Lower lobe of right lung (tissue), 2 donors: ENCODE data around the gene MAGEF1. TPM values are rescaled to one million over a fixed set of nuclear protein-coding genes. Genes with fewer than 3 reads are reported as not detected.
"Not testable (repeated sequence)": the region's sequence is repeated elsewhere in the genome, so short reads cannot be mapped to it uniquely, and the experiment has no call there.

Experiments used
- ATAC-seq, 2 donors: fragments of 200-7000 bp; cut with Tn5 transposase; one replicate each; pipeline ENCODE4 v1.9.1; 2020 to 2022; ENCODE audit warnings: mild to moderate bottlenecking in 2 of 2, moderate library complexity in 2 of 2
- DNase-seq: peaks from one replicate; pipeline ENCODE4 v3.0.0-alpha.2; 2020
- H3K27ac ChIP-seq: fragments of 200-600 bp; one replicate; pipeline ENCODE4 v1.8.0; 2022
- H3K27me3 ChIP-seq: fragments of 200-600 bp; one replicate; pipeline ENCODE4 v1.8.0; 2022; ENCODE audit warnings: low read depth
- H3K36me3 ChIP-seq: fragments of 200-600 bp; one replicate; pipeline ENCODE4 v1.8.0; 2022; ENCODE audit warnings: mild to moderate bottlenecking
- H3K4me1 ChIP-seq: fragments of 200-600 bp; one replicate; pipeline ENCODE4 v1.8.0; 2022
- H3K4me3 ChIP-seq: fragments of 200-600 bp; one replicate; pipeline ENCODE4 v1.8.0; 2022; ENCODE audit warnings: mild to moderate bottlenecking
- H3K9me3 ChIP-seq: fragments of 200-600 bp; one replicate; pipeline ENCODE4 v1.8.0; 2022
- intact Hi-C: fragments of 100-400 bp; cut with DNase I; formaldehyde crosslinking; loops from one replicate; pipeline ENCODE4 v1.11.0; 2022
- total RNA-seq: library from RNA; stranded (reverse); fragmentation: NEBNext Ultra II Directional; extraction: Animal tissue kit (Norgen Biotek cat#: 25700); gene quantifications from one replicate; pipeline ENCODE4 v1.2.1, GENCODE V29; 2021
- TF ChIP-seq, protein P1 (sequence below): fragments of 200-600 bp; IDR thresholded peaks from one replicate; pipeline ENCODE4 v1.8.0; 2022; ENCODE audit warnings: antibody characterized with exemption, mild to moderate bottlenecking
- donor health status: DM: no; HTN: yes; CAD: no; lungs with severe emphysema.

Gene MAGEF1
- total RNA-seq, 1 donor from 2014 or later, result 23.5 TPM

DNA sequence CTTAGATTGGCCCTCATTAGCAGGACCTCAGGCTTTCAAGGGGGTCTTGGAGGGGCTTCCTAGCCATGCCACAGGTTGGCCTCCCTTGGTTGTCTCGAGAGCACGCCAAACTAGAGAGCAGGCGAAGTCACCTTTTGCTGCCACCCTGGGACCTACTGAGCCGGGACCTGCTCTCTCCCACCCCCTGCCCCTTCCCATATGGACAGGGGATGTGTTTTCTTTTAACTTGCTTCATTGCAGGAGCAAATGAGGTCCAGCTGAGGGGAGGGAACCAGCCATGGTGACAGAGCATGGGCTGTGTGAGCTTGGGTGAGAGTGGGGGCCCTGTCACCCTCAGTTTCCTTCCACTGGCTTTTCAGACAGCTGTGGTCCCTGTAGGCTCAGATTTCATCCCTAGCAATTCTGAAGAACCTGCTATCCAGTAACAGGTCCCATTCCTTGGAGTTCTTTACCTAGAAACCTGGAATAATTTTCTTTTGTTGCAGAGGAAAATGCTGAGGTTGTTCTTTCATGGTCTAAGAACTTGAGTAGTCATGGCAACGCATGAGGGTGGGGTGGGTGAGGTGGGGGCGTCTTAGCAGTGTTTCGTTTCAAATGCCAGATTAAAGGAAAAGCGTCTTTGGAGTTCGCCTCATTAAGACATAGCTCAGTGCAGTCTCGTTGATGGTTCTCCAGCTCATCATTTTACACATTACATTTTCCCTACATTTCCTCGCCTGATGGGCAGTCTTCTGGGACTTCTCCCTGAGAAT is 20.1 kb upstream of the MAGEF1 start:
- no peaks in the 10 kb centered on the region for H3K9me3 ChIP-seq
- H3K27ac ChIP-seq, result no peak overlapping the region
- no peak overlapping the region for H3K4me3 ChIP-seq
- TF ChIP-seq, protein P1, sequence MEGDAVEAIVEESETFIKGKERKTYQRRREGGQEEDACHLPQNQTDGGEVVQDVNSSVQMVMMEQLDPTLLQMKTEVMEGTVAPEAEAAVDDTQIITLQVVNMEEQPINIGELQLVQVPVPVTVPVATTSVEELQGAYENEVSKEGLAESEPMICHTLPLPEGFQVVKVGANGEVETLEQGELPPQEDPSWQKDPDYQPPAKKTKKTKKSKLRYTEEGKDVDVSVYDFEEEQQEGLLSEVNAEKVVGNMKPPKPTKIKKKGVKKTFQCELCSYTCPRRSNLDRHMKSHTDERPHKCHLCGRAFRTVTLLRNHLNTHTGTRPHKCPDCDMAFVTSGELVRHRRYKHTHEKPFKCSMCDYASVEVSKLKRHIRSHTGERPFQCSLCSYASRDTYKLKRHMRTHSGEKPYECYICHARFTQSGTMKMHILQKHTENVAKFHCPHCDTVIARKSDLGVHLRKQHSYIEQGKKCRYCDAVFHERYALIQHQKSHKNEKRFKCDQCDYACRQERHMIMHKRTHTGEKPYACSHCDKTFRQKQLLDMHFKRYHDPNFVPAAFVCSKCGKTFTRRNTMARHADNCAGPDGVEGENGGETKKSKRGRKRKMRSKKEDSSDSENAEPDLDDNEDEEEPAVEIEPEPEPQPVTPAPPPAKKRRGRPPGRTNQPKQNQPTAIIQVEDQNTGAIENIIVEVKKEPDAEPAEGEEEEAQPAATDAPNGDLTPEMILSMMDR, result no peak
- H3K27me3 ChIP-seq, result no peaks in the 10 kb centered on the region
- DNase-seq (no peak), ATAC-seq (no peak)
- peaks cover 5% of the 10 kb centered on the region for H3K4me1 ChIP-seq
- H3K36me3 ChIP-seq, result no peaks in the 10 kb centered on the region
- intact Hi-C loops, result no loop called here

DNA sequence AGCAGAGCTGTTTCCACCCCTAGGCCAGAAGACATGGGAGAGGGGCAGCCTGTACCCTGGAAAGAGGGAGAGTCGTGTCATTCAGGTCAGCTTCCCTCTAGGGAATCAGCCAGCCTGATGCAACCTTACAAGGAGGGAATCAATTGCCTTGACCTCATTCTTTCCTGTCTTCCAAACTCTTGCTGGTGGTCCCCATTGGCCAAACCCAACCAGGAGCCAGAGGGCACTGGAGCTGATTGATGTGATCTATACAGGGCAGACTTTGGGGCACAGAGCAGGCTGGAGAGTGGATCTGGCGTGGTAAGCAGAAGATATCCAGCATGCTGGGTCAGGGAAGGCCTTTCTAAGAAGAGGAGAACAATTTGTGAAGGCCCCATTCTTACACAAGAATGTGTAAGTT is 19.1 kb upstream of the MAGEF1 start:
- ATAC-seq, result no peak
- intact Hi-C loops, result no loop called here
- no peak for DNase-seq
- Histone ChIP-seq H3K27me3 (no peaks in the 10 kb centered on the region), H3K36me3 (no peaks in the 10 kb centered on the region), H3K9me3 (no peaks in the 10 kb centered on the region), H3K4me3 (no peak overlapping the region), H3K4me1 (peaks cover 5% of the 10 kb centered on the region), H3K27ac (no peak overlapping the region)
- TF ChIP-seq, protein P1, result no peak

DNA sequence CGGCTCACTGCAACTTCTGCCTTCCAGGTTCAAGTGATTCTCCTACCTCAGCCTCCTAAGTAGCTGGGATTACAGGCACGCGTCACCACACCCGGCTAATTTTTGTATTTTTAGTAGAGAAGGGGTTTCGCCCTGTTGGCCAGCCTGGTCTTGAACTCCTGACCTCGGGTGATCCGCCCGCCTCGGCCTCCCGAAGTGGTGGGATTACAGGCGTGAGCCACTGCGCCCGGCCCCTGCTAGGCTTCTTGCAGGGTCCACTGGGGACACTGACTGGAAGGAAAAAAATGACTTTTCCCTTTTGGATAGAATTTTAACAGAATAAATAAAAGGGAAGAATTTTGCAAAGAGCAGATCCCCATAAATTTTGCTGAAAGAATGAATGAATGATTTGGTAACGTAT is 17.3 kb upstream of the MAGEF1 start:
- H3K9me3 ChIP-seq, H3K4me3 ChIP-seq, intact Hi-C loops, H3K36me3 ChIP-seq, H3K27me3 ChIP-seq, DNase-seq, H3K4me1 ChIP-seq, ATAC-seq, H3K27ac ChIP-seq: not testable (repeated sequence)

DNA sequence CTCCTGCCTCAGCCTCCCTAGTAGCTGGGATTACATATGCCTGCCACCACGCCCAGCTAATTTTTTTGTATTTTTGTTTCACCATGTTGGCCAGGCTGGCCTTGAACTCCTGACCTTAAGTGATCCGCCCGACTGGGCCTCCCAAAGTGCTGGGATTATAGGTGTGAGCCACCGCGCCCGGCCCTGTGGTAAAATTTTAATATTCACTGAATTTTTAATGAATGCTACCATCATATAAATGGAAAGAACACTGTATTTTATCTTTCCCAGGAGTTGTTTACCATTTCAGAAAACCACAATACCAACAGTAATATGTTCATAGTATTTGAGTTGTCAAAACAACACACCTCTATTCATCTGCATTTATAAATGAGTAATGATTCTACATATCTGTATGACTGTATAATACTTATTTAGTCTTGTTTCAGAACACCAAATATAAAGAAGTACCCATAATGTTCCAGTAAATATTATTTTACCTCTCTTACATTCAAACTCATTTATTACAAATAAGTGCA is 16.2 kb upstream of the MAGEF1 start:
- intact Hi-C loops, result no loop called here

DNA sequence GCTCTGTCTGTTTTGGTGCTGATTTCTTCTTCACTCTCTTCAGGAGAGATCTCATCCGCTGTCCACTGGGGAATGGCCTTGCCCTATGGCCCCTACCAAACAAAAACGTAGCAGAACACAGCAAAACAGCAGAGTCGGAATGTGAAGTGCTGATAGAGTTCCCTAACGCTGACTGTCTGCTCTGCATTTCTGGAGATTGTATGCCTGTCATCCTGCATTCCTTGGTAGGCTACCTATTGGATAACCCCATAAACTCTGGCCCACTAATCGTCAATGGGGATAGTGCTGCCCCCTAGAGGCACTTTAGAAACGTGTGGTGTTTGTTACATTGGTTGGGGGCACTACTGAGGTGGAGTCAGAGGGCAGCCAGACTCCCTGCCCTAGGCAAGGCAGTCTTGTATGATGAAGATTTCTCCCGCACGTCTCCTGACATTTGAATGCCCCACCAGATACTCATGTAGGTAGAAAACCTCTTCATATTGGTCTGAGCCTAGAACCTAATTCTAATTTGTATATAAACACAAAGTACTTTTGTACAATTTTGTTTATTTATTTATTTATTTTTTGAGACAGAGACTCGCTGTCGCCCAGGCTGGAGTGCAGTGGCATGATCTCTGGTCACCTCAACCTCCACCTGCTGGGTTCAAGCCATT is 15.6 kb upstream of the MAGEF1 start:
- DNase-seq, result no peak
- Histone ChIP-seq H3K4me3 (no peak overlapping the region), H3K9me3 (no peaks in the 10 kb centered on the region), H3K36me3 (no peaks in the 10 kb centered on the region), H3K27ac (no peak overlapping the region), H3K27me3 (no peaks in the 10 kb centered on the region), H3K4me1 (peaks cover 5% of the 10 kb centered on the region)
- ATAC-seq, result peak; percentile 93 to 97
- intact Hi-C loops, result no loop called here
- TF ChIP-seq, protein P1, result peak; percentile 69

More for the DNA sequence above, 16.2 kb upstream of the MAGEF1 start:
- H3K27me3 ChIP-seq, result no peaks in the 10 kb centered on the region
- TF ChIP-seq, protein P1, result no peak
- no peaks in the 10 kb centered on the region for H3K36me3 ChIP-seq
- no peak overlapping the region for H3K4me3 ChIP-seq
- H3K9me3 ChIP-seq, result no peaks in the 10 kb centered on the region
- ATAC-seq, result no peak
- H3K4me1 ChIP-seq, result peaks cover 5% of the 10 kb centered on the region
- no peak overlapping the region for H3K27ac ChIP-seq
- no peak for DNase-seq

DNA sequence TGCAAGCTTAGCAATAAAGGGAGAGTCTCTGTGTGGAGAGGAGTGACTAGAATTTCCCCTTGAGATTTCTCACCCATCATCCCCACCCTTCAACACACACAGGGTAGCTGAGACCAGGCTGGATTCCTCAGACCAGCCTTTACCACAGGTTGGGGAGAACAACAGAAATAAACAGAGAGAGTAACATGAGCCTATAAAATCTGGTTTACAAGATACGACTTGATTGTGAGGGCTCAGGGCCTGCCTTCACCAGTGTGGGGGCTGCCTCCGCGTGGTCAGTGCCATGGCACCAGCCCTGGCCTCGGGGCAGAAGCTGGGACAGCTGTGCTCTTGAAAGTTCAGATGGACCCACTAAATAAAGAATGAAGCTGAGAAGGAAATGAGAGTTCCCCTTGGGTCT is 14.6 kb upstream of the MAGEF1 start:
- H3K27ac ChIP-seq, result no peak overlapping the region
- H3K36me3 ChIP-seq, result no peaks in the 10 kb centered on the region
- H3K4me3 ChIP-seq, result no peak overlapping the region
- H3K4me1 ChIP-seq, result peaks cover 5% of the 10 kb centered on the region
- ATAC-seq (no peak), DNase-seq (no peak)
- TF ChIP-seq, protein P1, result no peak
- intact Hi-C loops, result no loop called here
- no peaks in the 10 kb centered on the region for H3K27me3 ChIP-seq
- no peaks in the 10 kb centered on the region for H3K9me3 ChIP-seq
